ENCODE measurements around the gene AMZ1.
"Not testable (repeated sequence)": the region's sequence is repeated elsewhere in the genome, so short reads cannot be mapped to it uniquely, and the experiment has no call there.

AMZ1 gene

GRCh38 chr7:2667843-2668242, 20.2 kb upstream of the AMZ1 start:
- H3K4me1 ChIP-seq (ENCODE audit: control insufficient read depth, insufficient read depth, low read length): no peaks in the 10 kb centered on the region
- WGBS, 2 experiments: 87 to 90% methylated on average over 7 of the region's 7 CpGs
- H3K27me3 ChIP-seq (ENCODE audit: control insufficient read depth, insufficient read depth, low read length, poor library complexity, severe bottlenecking): no peaks in the 10 kb centered on the region
- H3K4me3 ChIP-seq (ENCODE audit: insufficient read depth, low read depth, low read length): no peak overlapping the region
- no peak overlapping the region for H3K27ac ChIP-seq (ENCODE audit: insufficient read depth, low read depth, low read length, poor library complexity, severe bottlenecking)
- no peaks in the 10 kb centered on the region for H3K36me3 ChIP-seq (ENCODE audit: control insufficient read depth, insufficient read depth, low read length)
- no peaks in the 10 kb centered on the region for H3K9me3 ChIP-seq (ENCODE audit: control insufficient read depth, low read length)

- Histone ChIP-seq H3K9me3 (ENCODE audit: control insufficient read depth, low read length) (no peaks in the 10 kb centered on the region), H3K4me1 (ENCODE audit: control insufficient read depth, insufficient read depth, low read length) (no peaks in the 10 kb centered on the region), H3K27ac (ENCODE audit: insufficient read depth, low read depth, low read length, poor library complexity, severe bottlenecking) (no peak overlapping the region), H3K4me3 (ENCODE audit: insufficient read depth, low read depth, low read length) (no peak overlapping the region), H3K36me3 (ENCODE audit: control insufficient read depth, insufficient read depth, low read length) (no peaks in the 10 kb centered on the region), H3K27me3 (ENCODE audit: control insufficient read depth, insufficient read depth, low read length, poor library complexity, severe bottlenecking) (no peaks in the 10 kb centered on the region)
- WGBS, 2 experiments: 86 to 92% methylated on average over 6 of the region's 6 CpGs
These were observed 19.6 kb upstream of the AMZ1 start for GRCh38 chr7:2668401-2668800.

GRCh38 chr7:2670171-2670570, 17.8 kb upstream of the AMZ1 start:
- H3K9me3 ChIP-seq (ENCODE audit: control insufficient read depth, low read length): no peaks in the 10 kb centered on the region
- no peaks in the 10 kb centered on the region for H3K27me3 ChIP-seq (ENCODE audit: control insufficient read depth, insufficient read depth, low read length, poor library complexity, severe bottlenecking)
- no peak overlapping the region for H3K27ac ChIP-seq (ENCODE audit: insufficient read depth, low read depth, low read length, poor library complexity, severe bottlenecking)
- no peaks in the 10 kb centered on the region for H3K4me1 ChIP-seq (ENCODE audit: control insufficient read depth, insufficient read depth, low read length)
- no peak overlapping the region for H3K4me3 ChIP-seq (ENCODE audit: insufficient read depth, low read depth, low read length)
- no peaks in the 10 kb centered on the region for H3K36me3 ChIP-seq (ENCODE audit: control insufficient read depth, insufficient read depth, low read length)
- WGBS, 2 experiments: 92 to 93% methylated on average over 13 of the region's 13 CpGs

- H3K9me3 ChIP-seq (ENCODE audit: control insufficient read depth, low read length): no peaks in the 10 kb centered on the region
- no peaks in the 10 kb centered on the region for H3K36me3 ChIP-seq (ENCODE audit: control insufficient read depth, insufficient read depth, low read length)
- H3K27ac ChIP-seq (ENCODE audit: insufficient read depth, low read depth, low read length, poor library complexity, severe bottlenecking): no peak overlapping the region
- H3K27me3 ChIP-seq (ENCODE audit: control insufficient read depth, insufficient read depth, low read length, poor library complexity, severe bottlenecking): no peaks in the 10 kb centered on the region
- H3K4me1 ChIP-seq (ENCODE audit: control insufficient read depth, insufficient read depth, low read length): no peaks in the 10 kb centered on the region
- 39 to 40% methylated on average over 25 of the region's 25 CpGs for WGBS, 2 experiments
- no peak overlapping the region for H3K4me3 ChIP-seq (ENCODE audit: insufficient read depth, low read depth, low read length)
These were observed 17.1 kb upstream of the AMZ1 start for GRCh38 chr7:2670720-2671391.

GRCh38 chr7:2673214-2673613, 14.8 kb upstream of the AMZ1 start:
- not testable (repeated sequence) for H3K4me3 ChIP-seq (ENCODE audit: insufficient read depth, low read depth, low read length); H3K4me1 ChIP-seq (ENCODE audit: control insufficient read depth, insufficient read depth, low read length); H3K9me3 ChIP-seq (ENCODE audit: control insufficient read depth, low read length); H3K27me3 ChIP-seq (ENCODE audit: control insufficient read depth, insufficient read depth, low read length, poor library complexity, severe bottlenecking); H3K36me3 ChIP-seq (ENCODE audit: control insufficient read depth, insufficient read depth, low read length); H3K27ac ChIP-seq (ENCODE audit: insufficient read depth, low read depth, low read length, poor library complexity, severe bottlenecking)
- 58 to 89% methylated on average over 3 to 4 of the region's 6 CpGs for WGBS, 2 experiments

GRCh38 chr7:2673934-2674333, 14.1 kb upstream of the AMZ1 start:
- no peaks in the 10 kb centered on the region for H3K27me3 ChIP-seq (ENCODE audit: control insufficient read depth, insufficient read depth, low read length, poor library complexity, severe bottlenecking)
- no peaks in the 10 kb centered on the region for H3K9me3 ChIP-seq (ENCODE audit: control insufficient read depth, low read length)
- no peak overlapping the region for H3K4me3 ChIP-seq (ENCODE audit: insufficient read depth, low read depth, low read length)
- H3K36me3 ChIP-seq (ENCODE audit: control insufficient read depth, insufficient read depth, low read length): no peaks in the 10 kb centered on the region
- H3K4me1 ChIP-seq (ENCODE audit: control insufficient read depth, insufficient read depth, low read length): no peaks in the 10 kb centered on the region
- H3K27ac ChIP-seq (ENCODE audit: insufficient read depth, low read depth, low read length, poor library complexity, severe bottlenecking): no peak overlapping the region

- no peak overlapping the region for H3K4me3 ChIP-seq (ENCODE audit: insufficient read depth, low read depth, low read length)
- no peak overlapping the region for H3K27ac ChIP-seq (ENCODE audit: insufficient read depth, low read depth, low read length, poor library complexity, severe bottlenecking)
- WGBS, 2 experiments: 72 to 73% methylated on average over 9 of the region's 9 CpGs
- no peaks in the 10 kb centered on the region for H3K36me3 ChIP-seq (ENCODE audit: control insufficient read depth, insufficient read depth, low read length)
- no peaks in the 10 kb centered on the region for H3K4me1 ChIP-seq (ENCODE audit: control insufficient read depth, insufficient read depth, low read length)
- no peaks in the 10 kb centered on the region for H3K9me3 ChIP-seq (ENCODE audit: control insufficient read depth, low read length)
- H3K27me3 ChIP-seq (ENCODE audit: control insufficient read depth, insufficient read depth, low read length, poor library complexity, severe bottlenecking): no peaks in the 10 kb centered on the region
These were observed 12.7 kb upstream of the AMZ1 start for GRCh38 chr7:2675256-2675764.

- H3K27me3 ChIP-seq (ENCODE audit: control insufficient read depth, insufficient read depth, low read length, poor library complexity, severe bottlenecking); H3K9me3 ChIP-seq (ENCODE audit: control insufficient read depth, low read length); H3K27ac ChIP-seq (ENCODE audit: insufficient read depth, low read depth, low read length, poor library complexity, severe bottlenecking); H3K4me3 ChIP-seq (ENCODE audit: insufficient read depth, low read depth, low read length); H3K4me1 ChIP-seq (ENCODE audit: control insufficient read depth, insufficient read depth, low read length); H3K36me3 ChIP-seq (ENCODE audit: control insufficient read depth, insufficient read depth, low read length): not testable (repeated sequence)
- WGBS, 2 experiments: 77 to 89% methylated on average over 6 to 7 of the region's 8 CpGs
These were observed 11.4 kb upstream of the AMZ1 start for GRCh38 chr7:2676576-2676975.

GRCh38 chr7:2678454-2678853, 9.5 kb upstream of the AMZ1 start:
- H3K4me3 ChIP-seq (ENCODE audit: insufficient read depth, low read depth, low read length); H3K27me3 ChIP-seq (ENCODE audit: control insufficient read depth, insufficient read depth, low read length, poor library complexity, severe bottlenecking): not testable (repeated sequence)
- 91 to 95% methylated on average over 10 to 12 of the region's 15 CpGs for WGBS, 2 experiments

GRCh38 chr7:2679135-2680127, 8.6 kb upstream of the AMZ1 start:
- not testable (repeated sequence) for H3K4me3 ChIP-seq (ENCODE audit: insufficient read depth, low read depth, low read length); H3K27ac ChIP-seq (ENCODE audit: insufficient read depth, low read depth, low read length, poor library complexity, severe bottlenecking); H3K36me3 ChIP-seq (ENCODE audit: control insufficient read depth, insufficient read depth, low read length); H3K9me3 ChIP-seq (ENCODE audit: control insufficient read depth, low read length); H3K27me3 ChIP-seq (ENCODE audit: control insufficient read depth, insufficient read depth, low read length, poor library complexity, severe bottlenecking); H3K4me1 ChIP-seq (ENCODE audit: control insufficient read depth, insufficient read depth, low read length)
- 91 to 93% methylated on average over 58 to 63 of the region's 64 CpGs for WGBS, 2 experiments

More at GRCh38 chr7:2678454-2678853, 9.5 kb upstream of the AMZ1 start:
- not testable (repeated sequence) for H3K36me3 ChIP-seq (ENCODE audit: control insufficient read depth, insufficient read depth, low read length); H3K27ac ChIP-seq (ENCODE audit: insufficient read depth, low read depth, low read length, poor library complexity, severe bottlenecking); H3K4me1 ChIP-seq (ENCODE audit: control insufficient read depth, insufficient read depth, low read length); H3K9me3 ChIP-seq (ENCODE audit: control insufficient read depth, low read length)

Data from ectodermal cell (in vitro differentiated cells).